PC-9 (cell line): ENCODE results near the gene MAP2K6. TPM values are rescaled to one million over a fixed set of nuclear protein-coding genes. Genes with fewer than 3 reads are reported as not detected.

Experiments used
- BruUV-seq: library from RNA; stranded (reverse); fragments of 400-500 nt; replicated peaks from 2 replicates; lab custom pipeline; 2021; lab: Mats Ljungman, UMichigan
- CTCF ChIA-PET: fragments of 300-600 bp; sonication (Branson Sonifier 250); formaldehyde crosslinking; loops from one replicate; lab custom pipeline; 2022; ENCODE audit warnings: antibody characterized with exemption; lab: Charles Lee
- POLR2A ChIA-PET: fragments of 300-600 bp; sonication (Branson Sonifier 250); formaldehyde crosslinking; loops from one replicate; lab custom pipeline; 2022; ENCODE audit warnings: antibody characterized with exemption; ENCODE audit not compliant: unreplicated experiment; lab: Charles Lee
- DNase-seq, 2 experiments: peaks; one replicate each; pipeline versions ENCODE4 v3.0.0 to v3.0.0-alpha.2; 2015 to 2022; ENCODE audit warnings: mixed read lengths in 1 of 2
- H2AFZ ChIP-seq: fragments of 200-600 bp; sonication (generic); 2 replicates; pipeline ENCODE4 v1.8.1; 2017; ENCODE audit warnings: antibody characterized with exemption
- H3F3A ChIP-seq: fragments of 200-600 bp; sonication (generic); 2 replicates; pipeline ENCODE4 v1.8.1; 2017; ENCODE audit warnings: antibody characterized with exemption, mild to moderate bottlenecking, low read depth; ENCODE audit not compliant: insufficient read depth
- H3K27ac ChIP-seq: fragments of 200-600 bp; sonication (generic); 2 replicates; pipeline ENCODE4 v1.6.1; 2016; ENCODE audit warnings: mixed run types
- H3K27me3 ChIP-seq: fragments of 200-600 bp; sonication (generic); 2 replicates; pipeline ENCODE4 v1.6.1; 2016; ENCODE audit warnings: low read depth, mixed run types; ENCODE audit not compliant: insufficient read depth
- H3K36me3 ChIP-seq: fragments of 200-600 bp; sonication (generic); 2 replicates; pipeline ENCODE4 v1.6.1; 2016; ENCODE audit warnings: low read depth, mixed run types
- H3K4me1 ChIP-seq: fragments of 200-600 bp; sonication (generic); replicated peaks from 2 replicates; pipeline ENCODE4 v1.6.1; 2016; ENCODE audit warnings: mixed run types; ENCODE audit not compliant: insufficient read depth
- H3K4me2 ChIP-seq: fragments of 200-600 bp; sonication (generic); 2 replicates; pipeline ENCODE4 v1.6.1; 2017; ENCODE audit warnings: mixed run types
- H3K4me3 ChIP-seq: fragments of 200-600 bp; sonication (generic); 2 replicates; pipeline ENCODE4 v1.6.1; 2016; ENCODE audit warnings: mixed run types
- H3K79me2 ChIP-seq: fragments of 200-600 bp; sonication (generic); 2 replicates; pipeline ENCODE4 v1.6.1; 2017; ENCODE audit warnings: low read depth, mixed run types
- H3K9me2 ChIP-seq: fragments of 200-600 bp; sonication (generic); 2 replicates; pipeline ENCODE4 v1.8.1; 2017; ENCODE audit warnings: mild to moderate bottlenecking; ENCODE audit not compliant: insufficient read depth
- H3K9me3 ChIP-seq: fragments of 200-600 bp; sonication (generic); 2 replicates; pipeline ENCODE4 v1.8.1; 2016; ENCODE audit warnings: low read depth; ENCODE audit not compliant: insufficient read depth
- H4K20me1 ChIP-seq: fragments of 200-600 bp; sonication (generic); 2 replicates; pipeline ENCODE4 v1.8.1; 2017; ENCODE audit not compliant: insufficient read depth
- EZH2 ChIP-seq: fragments of 200-600 bp; sonication (generic); IDR thresholded peaks from 2 replicates; pipeline ENCODE4 v1.8.0; 2017; ENCODE audit warnings: antibody characterized with exemption, low read depth
- intact Hi-C: fragments of 100-400 bp; cut with micrococcal nuclease; formaldehyde crosslinking; loops from one replicate; pipeline ENCODE4 v1.10.0; 2022; ENCODE audit not compliant: unreplicated experiment
- total RNA-seq: library from RNA; stranded (reverse); gene quantifications from 2 replicates; pipeline ENCODE4 v1.2.3, GENCODE V29; 2021

MAP2K6 gene
- total RNA-seq, 1 experiment from 2014 or later: 1.6 TPM

GRCh38 chr17:69602972-69603371 lies 188.5 kb downstream of the MAP2K6 start:
- Histone ChIP-seq H3K9me3 (no peaks in the 10 kb centered on the region), H3K36me3 (no peaks in the 10 kb centered on the region), H4K20me1 (no peaks in the 10 kb centered on the region), H3K4me2 (no peak overlapping the region), H3F3A (peaks cover 10% of the 10 kb centered on the region; the same call in 1 of the 2 replicates), H3K4me3 (no peak overlapping the region), H3K4me1 (peaks cover 7% of the 10 kb centered on the region), H3K27me3 (no peaks in the 10 kb centered on the region), H3K9me2 (no peaks in the 10 kb centered on the region), H2AFZ (no peak overlapping the region), H3K79me2 (no peaks in the 10 kb centered on the region), H3K27ac (no peak overlapping the region)
- no peak for TF ChIP-seq EZH2
- DNase-seq: no peak
- CTCF ChIA-PET: no interaction called here
- POLR2A ChIA-PET: no interaction called here
- BruUV-seq: no TSS peak
- intact Hi-C loops: no loop called here

Other genes starting within 250 kb of the MAP2K6 start
- 0.23 TPM in 1 of 2 replicates, not detected in the other for gene ABCA10, start 185.9 kb upstream of the MAP2K6 start, total RNA-seq
- gene ABCA5, start 87.6 kb upstream of the MAP2K6 start, total RNA-seq: 2.9 and 3.8 TPM in 2 replicates